ENCODE measurements around the gene NSRP1. TPM values are rescaled to one million over a fixed set of nuclear protein-coding genes. Genes with fewer than 3 reads are reported as not detected.

Gene NSRP1
- total RNA-seq, 1 donor from 2014 or later, result 28.2 TPM

GRCh38 chr17:30186761-30187160 lies 70.1 kb downstream of the NSRP1 start:
- no peak for DNase-seq (ENCODE audit: low read depth, low spot score)
- Mint-ChIP-seq H3K27me3 (ENCODE audit: low read depth) (peaks cover 4% of the 10 kb centered on the region), H3K9me3 (no peaks in the 10 kb centered on the region), H3K4me1 (no peaks in the 10 kb centered on the region), H3K27ac (ENCODE audit: unreplicated experiment) (no peak overlapping the region), H3K36me3 (ENCODE audit: low read depth) (peaks cover 11% of the 10 kb centered on the region), H3K4me3 (no peak overlapping the region)
- TF ChIP-seq CTCF (conservative IDR thresholded peaks at IDR 0.05), result no peak

DNA sequence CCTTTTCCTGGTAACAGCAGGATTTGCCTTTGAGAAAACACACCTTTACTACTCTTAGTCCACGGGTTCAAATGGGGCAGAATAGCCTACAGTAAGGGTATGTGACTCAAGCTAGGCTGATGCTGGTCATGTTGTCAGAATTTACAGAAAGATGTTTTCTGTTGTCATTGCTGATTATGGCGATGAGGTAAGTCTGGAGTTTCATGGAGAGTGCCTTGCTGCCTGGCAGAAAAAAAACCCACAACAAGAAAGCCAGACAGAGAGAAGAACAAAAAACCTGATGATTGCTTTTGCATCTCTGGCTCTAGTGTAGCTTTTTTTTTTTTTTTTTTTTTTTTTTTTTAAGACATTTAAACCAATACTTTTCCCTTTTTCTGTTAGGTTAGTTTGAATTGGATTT lies 71.0 kb downstream of the NSRP1 start:
- DNase-seq (ENCODE audit: low read depth, low spot score), result no peak
- Mint-ChIP-seq H3K9me3 (no peaks in the 10 kb centered on the region), H3K27ac (ENCODE audit: unreplicated experiment) (no peak overlapping the region), H3K36me3 (ENCODE audit: low read depth) (peaks cover 11% of the 10 kb centered on the region), H3K27me3 (ENCODE audit: low read depth) (peaks cover 8% of the 10 kb centered on the region), H3K4me1 (no peaks in the 10 kb centered on the region), H3K4me3 (no peak overlapping the region)
- no peak for TF ChIP-seq CTCF (conservative IDR thresholded peaks at IDR 0.05)

DNA sequence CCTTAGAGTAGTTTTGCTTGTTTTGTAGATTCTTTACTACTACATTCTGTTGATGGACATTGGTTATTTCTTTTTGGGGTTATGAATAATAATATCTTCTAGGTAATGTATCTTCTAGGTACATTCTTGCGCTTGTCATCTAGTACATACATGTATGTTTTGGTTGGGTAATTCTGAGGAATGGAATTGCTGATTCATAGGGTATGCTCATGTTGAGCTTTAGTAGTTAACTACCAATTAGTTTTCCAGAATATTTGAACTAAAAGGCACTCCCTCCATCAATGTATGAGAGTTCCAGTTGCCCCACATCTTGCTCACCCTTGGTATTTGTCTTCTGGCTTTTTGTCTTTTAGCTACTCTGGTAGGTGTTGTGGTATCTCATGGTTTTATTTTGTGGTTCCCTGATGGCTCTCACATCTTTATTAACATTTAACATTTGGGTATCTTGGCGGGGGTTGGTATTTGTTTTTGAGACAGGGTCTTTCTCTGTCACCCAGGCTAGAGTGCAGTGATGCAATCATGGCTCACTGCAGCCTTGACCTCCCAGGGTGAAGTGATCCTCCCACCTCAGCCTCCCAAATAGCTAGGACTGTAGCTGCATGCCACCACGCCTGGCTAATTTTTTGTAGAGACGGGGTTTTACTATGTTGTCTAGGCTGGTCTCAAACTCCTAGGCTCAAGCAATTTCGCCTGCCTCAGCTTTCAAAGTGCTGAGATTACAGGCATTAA lies 71.8 kb downstream of the NSRP1 start:
- H3K4me1 Mint-ChIP-seq, result no peaks in the 10 kb centered on the region
- peaks cover 11% of the 10 kb centered on the region for H3K36me3 Mint-ChIP-seq (ENCODE audit: low read depth)
- H3K27ac Mint-ChIP-seq (ENCODE audit: unreplicated experiment), result no peak overlapping the region
- H3K4me3 Mint-ChIP-seq, result no peak overlapping the region
- peaks cover 11% of the 10 kb centered on the region for H3K27me3 Mint-ChIP-seq (ENCODE audit: low read depth)
- no peak for TF ChIP-seq CTCF (conservative IDR thresholded peaks at IDR 0.05)
- DNase-seq (ENCODE audit: low read depth, low spot score), result no peak
- no peaks in the 10 kb centered on the region for H3K9me3 Mint-ChIP-seq

DNA sequence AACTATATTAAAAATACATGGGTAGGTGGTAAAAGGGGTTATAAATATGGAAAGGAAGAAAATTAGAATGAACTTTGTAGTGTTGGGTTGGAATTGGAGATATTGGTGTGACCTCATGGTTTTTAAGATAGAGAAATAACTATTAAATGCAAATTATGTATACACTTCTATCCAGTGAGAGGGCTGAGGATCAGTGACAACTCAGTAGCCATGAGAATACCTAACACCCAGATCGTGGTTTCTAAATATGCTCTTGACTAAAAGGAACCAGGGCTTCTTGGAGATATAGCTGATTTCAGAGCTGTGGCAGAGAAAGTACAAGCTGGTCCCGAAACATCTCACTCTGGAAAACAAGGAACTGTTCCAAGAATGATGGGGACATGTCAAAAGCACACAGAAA lies 74.5 kb downstream of the NSRP1 start:
- Mint-ChIP-seq H3K4me3 (no peak overlapping the region), H3K27ac (ENCODE audit: unreplicated experiment) (no peak overlapping the region), H3K27me3 (ENCODE audit: low read depth) (peaks cover 16% of the 10 kb centered on the region), H3K9me3 (no peaks in the 10 kb centered on the region), H3K4me1 (no peaks in the 10 kb centered on the region), H3K36me3 (ENCODE audit: low read depth) (no peaks in the 10 kb centered on the region)
- DNase-seq (ENCODE audit: low read depth, low spot score), result no peak
- TF ChIP-seq CTCF (conservative IDR thresholded peaks at IDR 0.05), result no peak

GRCh38 chr17:30196504-30196903 lies 79.9 kb downstream of the NSRP1 start:
- no peaks in the 10 kb centered on the region for H3K36me3 Mint-ChIP-seq (ENCODE audit: low read depth)
- peaks cover 17% of the 10 kb centered on the region for H3K27me3 Mint-ChIP-seq (ENCODE audit: low read depth)
- no peak for DNase-seq (ENCODE audit: low read depth, low spot score)
- no peaks in the 10 kb centered on the region for H3K4me1 Mint-ChIP-seq
- TF ChIP-seq CTCF (conservative IDR thresholded peaks at IDR 0.05), result no peak
- H3K9me3 Mint-ChIP-seq, result no peaks in the 10 kb centered on the region
- H3K4me3 Mint-ChIP-seq, result no peak overlapping the region
- no peak overlapping the region for H3K27ac Mint-ChIP-seq (ENCODE audit: unreplicated experiment)

Measured in neural crest cell (in vitro differentiated cells).